HEK293T (cell line): ENCODE measurements around the gene USP13.

Source experiments
- BHLHE40 ChIP-seq: fragments of 450-650 bp; IDR thresholded peaks from 2 replicates; pipeline ENCODE4 v1.6.1; 2016; ENCODE audit warnings: mild to moderate bottlenecking, moderate library complexity, borderline replicate concordance
- FOXA1 ChIP-seq: fragments of 450-650 bp; IDR thresholded peaks from 2 replicates; pipeline ENCODE4 v1.6.1; 2016; ENCODE audit warnings: mild to moderate bottlenecking
- NFRKB ChIP-seq: fragments of 450-650 bp; IDR thresholded peaks from 2 replicates; pipeline ENCODE4 v1.6.1; 2016; ENCODE audit warnings: mild to moderate bottlenecking, moderate library complexity
- TF ChIP-seq, protein P1 (sequence below): fragments of 450-650 bp; IDR thresholded peaks from 2 replicates; pipeline ENCODE4 v1.6.1; 2016

DNA sequence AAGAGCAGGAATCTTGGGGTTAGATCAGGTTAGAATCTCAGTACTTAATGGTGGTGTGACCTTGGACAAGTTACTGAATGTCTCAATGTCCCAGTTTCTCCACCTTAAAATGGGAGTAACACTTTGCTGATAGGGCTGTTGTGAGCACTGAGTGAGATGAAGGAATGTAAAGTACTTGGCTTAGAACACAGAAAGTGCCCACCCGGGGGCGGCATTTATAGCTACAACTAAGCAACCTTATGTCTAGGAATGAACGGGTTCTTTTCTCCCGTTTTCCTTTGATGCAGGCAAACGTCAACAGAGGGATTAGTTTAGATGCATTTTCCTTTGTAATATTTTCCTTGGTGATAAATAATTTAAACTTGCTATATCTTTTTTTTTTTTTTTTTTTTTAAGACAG is 176.6 kb downstream of the USP13 start:
- no peak for TF ChIP-seq BHLHE40
- TF ChIP-seq FOXA1, result no peak
- TF ChIP-seq, protein P1, sequence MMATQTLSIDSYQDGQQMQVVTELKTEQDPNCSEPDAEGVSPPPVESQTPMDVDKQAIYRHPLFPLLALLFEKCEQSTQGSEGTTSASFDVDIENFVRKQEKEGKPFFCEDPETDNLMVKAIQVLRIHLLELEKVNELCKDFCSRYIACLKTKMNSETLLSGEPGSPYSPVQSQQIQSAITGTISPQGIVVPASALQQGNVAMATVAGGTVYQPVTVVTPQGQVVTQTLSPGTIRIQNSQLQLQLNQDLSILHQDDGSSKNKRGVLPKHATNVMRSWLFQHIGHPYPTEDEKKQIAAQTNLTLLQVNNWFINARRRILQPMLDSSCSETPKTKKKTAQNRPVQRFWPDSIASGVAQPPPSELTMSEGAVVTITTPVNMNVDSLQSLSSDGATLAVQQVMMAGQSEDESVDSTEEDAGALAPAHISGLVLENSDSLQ, result no peak
- TF ChIP-seq NFRKB, result no peak
